HG02571 (cell line): ENCODE data around the gene LRRC52.
A peak's percentile ranks its signal among the peaks of the same experiment; 100 is the strongest.
"Not testable (repeated sequence)": the region's sequence is repeated elsewhere in the genome, so short reads cannot be mapped to it uniquely, and the experiment has no call there.

Source experiments
- ATAC-seq: cut with Tn5 transposase; IDR thresholded peaks from one replicate; pipeline ENCODE4 v1.9.1; 2021; ENCODE audit warnings: mild to moderate bottlenecking, moderate library complexity; ENCODE audit not compliant: unreplicated experiment

Gene LRRC52

DNA sequence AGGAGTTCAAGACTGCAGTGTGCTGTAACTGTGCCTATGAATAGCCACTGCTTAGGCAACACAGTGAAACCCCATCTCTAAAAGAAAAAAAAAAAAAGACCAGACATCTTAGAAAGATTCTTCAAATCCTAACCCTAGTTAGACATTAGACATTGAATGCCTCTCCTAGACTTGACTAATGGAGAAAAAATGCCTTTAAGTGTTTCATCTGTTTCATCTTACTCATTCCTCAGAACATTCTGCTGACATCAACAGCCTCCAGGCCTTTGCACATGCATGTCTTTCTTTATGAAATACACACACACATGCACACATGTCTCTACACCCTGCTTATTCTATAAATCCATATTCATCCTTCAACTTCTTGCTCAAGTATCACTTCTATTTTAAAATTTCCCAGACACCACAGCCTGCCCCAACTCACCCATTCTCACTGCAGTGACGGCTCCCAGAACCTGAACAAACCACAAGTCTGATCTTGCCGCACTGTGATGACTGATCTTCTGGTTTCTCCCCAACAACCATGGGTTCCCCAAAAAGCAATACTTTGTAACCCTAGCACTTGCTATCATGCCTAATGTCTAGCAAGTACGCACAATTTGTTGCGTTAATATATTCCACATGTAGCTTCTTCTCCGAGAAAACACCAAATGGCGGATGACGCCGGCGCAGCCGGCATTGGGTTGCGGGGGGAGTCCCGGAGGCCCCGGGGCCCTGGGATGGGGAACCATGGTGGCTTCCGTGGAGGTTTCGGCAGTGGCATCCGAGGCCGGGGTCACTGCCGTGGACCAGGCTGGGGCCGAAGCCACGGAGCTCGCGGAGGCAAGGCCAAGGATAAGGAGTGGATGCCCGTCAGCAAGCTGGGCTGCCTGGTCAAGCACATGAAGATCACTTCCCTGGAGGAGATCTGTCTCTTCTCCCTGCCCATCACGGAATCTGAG, 37.4 kb downstream of the LRRC52 start:
- ATAC-seq = no peak

DNA sequence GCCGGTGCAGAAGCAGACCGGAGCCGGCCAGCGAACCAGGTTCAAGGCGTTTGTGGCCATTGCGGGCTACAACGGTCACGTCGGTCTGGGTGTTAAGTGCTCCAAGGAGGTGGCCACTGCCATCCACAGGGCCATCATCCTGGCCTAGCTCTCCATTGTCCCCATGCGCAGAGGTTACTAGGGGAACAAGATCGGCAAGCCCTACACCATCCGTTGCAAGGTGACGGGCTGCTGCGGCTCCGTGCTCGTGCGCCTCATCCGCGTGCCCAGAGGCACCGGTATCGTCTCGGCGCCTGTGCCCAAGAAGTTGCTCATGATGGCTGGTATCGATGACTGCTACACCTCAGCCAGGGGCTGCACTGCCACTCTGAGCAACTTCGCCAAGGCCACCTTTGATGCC, 38.1 kb downstream of the LRRC52 start:
- no peak for ATAC-seq

DNA sequence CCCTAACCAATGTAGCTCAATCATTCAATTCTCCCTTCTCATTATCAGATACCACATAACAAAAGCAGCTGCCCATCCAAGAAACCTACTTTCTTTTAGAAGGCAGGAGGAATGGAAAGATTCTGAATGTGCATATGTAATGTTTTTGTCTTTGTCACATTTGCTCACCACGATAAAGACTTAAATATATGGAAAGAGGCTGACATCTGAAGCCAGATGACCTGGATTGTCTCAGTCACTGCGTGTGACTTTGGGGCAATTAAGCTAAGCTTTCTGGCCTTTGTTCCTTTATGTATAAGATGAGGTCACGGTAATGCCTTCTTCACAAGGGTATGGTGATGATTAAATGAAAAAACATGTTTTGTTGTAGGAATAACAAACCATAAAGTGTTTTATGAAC, 42.6 kb downstream of the LRRC52 start:
- no peak for ATAC-seq

DNA sequence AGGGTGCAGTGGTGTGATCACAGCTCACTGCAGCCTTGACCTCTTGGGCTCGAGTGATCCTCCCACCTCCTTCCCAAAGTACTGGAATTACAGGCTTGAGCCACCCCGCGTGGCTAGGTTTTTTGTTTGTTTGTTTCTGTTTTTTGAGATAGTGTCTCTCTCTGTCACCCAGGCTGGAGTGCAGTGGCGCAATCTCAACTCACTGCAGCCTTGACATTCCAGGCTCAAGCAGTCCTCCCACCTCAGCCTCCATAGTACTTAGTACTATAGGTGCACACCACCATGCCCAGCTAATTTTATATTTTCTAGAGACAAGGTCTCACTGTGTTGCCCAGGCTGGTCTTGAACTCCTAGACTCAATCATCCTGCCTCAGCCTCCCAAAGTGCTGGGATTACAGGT, 47.6 kb downstream of the LRRC52 start:
- not testable (repeated sequence) for ATAC-seq

DNA sequence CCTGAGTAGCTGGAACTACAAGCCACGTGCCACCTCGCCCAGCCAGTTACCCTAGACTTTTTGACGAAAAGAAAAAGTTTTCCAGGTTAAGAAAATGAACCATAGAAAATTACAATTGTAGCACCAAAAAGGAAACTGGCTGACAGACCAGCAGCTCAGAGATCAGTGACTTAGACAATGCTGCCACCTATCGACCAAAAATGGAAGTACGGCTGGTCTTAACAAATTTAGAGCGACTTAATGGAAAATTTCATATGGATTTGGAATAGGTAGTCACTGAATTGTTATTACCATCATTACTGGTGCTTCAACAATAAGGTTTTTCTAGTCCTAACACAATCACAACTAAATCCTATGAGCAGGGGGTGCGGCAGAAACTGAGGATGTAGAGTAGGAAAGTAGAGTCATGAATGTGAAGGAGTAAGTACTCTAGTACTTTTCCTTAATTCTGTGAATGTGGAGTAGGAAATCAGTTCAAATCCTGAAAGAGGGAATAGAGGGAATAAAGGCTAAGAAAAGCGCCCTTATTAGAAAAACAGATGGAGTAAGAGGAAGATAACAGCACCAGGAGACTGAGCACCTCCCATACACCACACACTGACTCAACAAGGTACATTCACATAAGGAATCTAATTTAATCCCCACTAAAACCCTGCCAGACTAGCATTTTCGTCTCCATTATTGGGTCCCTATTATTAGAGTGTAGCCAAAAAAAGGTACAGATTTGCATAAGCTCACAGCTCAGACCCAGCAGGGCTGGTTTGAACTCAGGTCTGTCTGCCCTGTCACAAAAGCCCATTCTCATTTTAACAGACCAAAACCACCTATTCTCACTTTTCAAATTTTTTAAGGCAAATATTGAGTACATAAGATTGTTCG, 49.4 kb downstream of the LRRC52 start:
- ATAC-seq = no peak

DNA sequence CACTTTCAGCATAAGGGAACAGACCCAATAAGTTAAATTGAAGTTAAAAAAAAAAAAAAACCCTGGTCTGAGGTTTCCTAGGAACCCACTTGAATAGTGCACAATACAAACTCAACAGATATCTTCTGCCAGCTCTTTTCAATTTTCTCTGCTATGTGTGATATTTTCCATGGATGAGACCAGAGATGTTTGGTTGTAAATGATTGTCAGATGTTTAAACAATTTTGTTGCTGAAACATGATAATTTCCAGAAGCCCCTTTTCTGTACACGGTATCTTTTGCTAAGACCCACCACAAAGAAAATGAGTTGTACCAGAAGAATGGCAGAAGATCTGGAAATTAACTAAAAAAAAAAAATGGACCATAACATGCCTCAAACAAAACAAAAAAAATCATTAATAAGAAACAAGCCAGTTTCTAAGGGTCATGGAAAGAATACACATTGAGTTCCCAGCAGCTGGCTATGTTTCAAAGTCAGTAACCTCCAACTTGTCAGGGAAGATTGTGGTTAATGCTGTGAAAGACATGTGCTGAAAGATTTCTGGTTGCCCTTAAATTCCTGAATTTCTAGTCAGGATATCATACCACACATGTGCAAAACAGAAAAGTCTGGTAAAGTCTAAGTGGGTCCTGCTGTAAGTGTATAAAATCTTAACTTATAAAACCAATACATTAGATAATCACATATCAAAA, 51.6 kb downstream of the LRRC52 start:
- no peak for ATAC-seq

DNA sequence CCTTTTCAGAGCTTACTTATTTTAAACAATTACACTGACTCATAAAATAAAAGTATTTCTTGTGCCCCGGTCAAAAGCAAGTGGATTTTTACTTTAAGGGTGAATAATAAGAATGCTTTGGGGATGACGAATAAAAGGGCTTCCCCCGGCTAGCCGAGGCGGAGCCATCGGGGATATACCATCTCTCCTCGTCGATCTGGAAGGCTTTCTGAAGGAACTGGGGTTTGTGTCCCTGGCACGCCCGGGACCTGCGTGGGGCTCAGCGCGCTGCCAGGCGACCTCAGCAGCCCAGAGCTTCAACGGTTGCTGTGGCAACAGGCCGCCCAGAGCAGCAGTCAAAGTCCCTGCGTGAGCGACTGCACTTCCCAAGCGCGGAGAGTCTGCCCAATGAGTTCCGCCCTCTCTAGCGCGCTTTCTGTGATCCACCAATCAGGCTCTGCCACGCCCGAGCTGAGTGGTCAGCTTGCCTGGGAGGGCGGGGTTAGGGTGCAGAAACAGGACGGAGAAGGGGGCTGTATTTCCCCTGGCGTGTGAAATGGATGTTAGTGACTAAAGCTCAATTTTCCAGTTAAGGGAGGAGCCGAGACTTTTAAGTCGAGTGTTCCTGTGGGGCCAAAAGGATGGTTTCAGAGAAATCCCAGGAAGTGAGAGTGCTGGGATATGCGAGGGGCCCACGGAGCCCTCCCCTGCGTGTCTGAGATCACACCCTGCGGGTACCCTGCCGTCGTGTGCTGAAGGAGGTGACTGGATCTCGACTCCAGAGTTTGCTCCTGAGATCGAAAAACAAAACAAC, 54.3 kb downstream of the LRRC52 start:
- ATAC-seq = peak; percentile 96

DNA sequence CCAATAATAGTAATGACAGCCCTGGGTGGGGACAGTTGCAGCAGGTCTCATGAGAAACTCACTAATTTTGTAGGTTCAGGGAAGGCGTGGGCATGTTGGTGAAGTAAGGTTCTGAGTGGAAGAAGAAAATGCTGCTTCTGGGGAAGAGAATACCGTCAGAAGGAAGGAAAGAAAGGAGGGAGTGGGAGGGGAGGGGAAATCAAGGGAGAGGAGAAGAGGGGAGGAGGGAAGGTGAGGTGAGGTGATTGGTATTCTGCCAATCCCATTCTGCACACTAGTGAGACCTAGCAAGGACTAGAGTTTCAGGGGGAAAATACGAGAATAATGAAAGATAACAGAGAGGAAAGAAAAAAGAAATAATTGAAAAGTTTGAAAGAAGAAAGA, 54.9 kb downstream of the LRRC52 start:
- ATAC-seq = no peak

DNA sequence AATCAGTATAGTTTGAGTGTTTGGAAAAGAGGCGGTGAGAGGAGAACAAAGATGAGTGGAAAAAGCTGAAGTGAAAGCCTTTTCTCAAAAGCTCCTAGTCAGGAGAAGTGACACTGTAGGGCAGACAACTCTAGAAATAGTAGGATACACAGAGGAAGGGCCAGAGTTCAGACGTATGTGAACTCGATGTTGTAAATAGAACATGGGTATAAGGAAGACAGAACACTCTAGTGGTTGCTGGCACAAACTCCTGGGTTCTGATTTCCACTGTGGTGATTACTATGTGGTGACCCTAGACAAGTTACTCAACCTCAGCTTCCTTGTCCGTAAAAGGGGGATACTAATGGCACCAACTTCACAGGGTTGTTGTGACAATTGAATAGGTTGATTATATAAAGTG, 57.0 kb downstream of the LRRC52 start:
- no peak for ATAC-seq

DNA sequence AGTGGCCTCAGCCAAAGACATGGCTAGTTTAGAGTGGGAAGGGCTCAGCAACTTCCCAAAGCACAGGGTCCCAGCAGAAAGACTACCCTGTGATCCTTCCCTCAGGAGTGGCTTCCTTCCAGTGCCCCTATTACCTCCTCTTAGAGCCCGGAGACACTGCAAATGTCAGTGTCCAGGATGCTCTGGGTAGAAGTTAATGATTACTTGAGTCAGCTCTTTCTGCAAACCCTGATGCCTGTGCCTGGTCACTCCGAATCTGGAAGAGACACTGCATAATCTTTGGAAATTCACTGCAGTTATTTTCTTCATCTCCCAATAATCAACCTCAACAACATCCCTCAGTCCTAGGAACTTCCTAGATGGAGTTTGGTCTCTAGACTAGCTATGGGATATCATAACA, 60.0 kb downstream of the LRRC52 start:
- no peak for ATAC-seq

DNA sequence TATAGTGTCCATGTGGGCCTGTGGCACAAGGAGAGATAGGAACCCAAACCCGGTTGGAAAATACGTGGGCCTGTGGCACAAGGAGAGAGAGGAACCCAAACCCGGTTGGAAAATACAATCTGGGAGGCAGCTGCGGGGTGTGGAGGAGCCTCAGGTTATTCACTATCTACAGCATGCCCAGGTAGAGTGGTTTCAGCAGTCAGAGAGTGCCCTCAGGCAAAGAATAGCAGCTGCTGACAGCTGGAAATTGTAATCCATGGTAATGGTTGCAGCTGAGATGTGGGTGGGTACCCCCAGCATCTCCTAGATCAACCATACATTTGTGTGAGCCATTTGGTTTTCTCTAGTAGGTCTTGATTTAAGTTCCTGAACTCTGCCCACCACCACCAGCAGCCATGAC, 61.4 kb downstream of the LRRC52 start:
- no peak for ATAC-seq

DNA sequence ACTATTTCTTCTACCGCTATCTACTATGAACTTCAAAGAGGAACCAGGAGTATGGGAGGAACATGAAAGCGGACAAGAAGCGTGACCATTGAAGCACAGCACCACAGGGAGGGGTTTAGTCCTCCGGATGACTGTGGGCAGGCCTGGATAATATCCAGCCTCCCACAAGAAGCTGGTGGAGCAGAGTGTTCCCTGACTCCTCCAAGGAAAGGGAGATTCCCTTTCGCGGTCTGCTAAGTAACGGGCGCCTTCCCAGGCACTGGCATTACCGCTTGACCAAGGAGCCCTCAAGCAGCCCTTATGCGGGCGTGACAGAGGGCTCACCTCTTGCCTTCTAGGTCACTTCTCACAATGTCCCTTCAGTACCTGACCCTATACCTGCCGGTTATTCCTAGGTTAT, 62.9 kb downstream of the LRRC52 start:
- ATAC-seq = not testable (repeated sequence)

DNA sequence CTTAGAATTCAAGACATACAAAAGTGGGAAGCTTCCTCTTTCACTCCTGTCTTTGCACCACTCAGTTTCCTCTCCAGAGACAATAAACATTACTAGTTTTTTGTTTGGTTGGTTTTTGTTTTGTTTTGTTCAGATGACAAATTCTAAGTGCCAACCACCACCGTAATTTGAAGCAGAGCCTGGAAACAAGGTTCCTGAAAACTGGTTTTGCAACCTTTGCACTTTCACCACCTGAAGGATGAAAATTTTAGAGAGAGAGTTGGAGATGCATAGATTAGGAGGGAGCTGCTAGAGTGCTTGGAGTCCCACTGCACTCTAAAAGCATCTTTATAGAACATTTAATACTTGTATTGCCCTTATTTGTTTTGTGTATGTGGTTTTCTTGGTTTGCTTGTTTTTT, 67.1 kb downstream of the LRRC52 start:
- ATAC-seq = no peak

DNA sequence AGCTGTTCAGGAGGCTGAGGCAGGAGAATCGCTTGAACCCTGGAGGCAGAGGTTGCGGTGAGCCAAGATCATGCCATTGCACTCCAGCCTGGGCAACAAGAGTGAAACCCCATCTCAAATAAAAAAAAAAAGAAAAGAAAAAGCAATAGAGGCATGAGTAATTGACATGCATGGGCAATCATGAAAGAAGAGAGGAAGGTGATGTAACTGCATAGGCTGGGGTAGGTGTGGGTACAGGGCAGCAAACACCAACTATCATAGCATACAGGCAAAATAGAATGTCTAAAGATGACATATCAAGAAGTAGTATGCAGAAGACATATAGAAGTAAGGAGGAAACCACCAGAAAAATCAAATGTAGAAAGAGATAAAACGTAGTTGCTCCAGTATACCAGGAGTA, 68.3 kb downstream of the LRRC52 start:
- no peak for ATAC-seq
